GM18951 (cell line): ENCODE results near the gene PHF21A.

ENCODE experiments used
- POLR2A ChIP-seq: IDR thresholded peaks from 4 replicates; pipeline ENCODE4 v1.6.1; 2011; ENCODE audit warnings: mild to moderate bottlenecking; ENCODE audit not compliant: insufficient read length, insufficient read depth; ENCODE audit errors: extremely low read depth
- in situ Hi-C: fragments of 300-500 bp; cut with MboI; formaldehyde crosslinking; loops from one replicate; pipeline ENCODE4 v1.12.0; 2022; ENCODE audit warnings: low sequenced_read_pairs, mixed read lengths, inconsistent platforms; ENCODE audit not compliant: unreplicated experiment

Gene PHF21A

DNA sequence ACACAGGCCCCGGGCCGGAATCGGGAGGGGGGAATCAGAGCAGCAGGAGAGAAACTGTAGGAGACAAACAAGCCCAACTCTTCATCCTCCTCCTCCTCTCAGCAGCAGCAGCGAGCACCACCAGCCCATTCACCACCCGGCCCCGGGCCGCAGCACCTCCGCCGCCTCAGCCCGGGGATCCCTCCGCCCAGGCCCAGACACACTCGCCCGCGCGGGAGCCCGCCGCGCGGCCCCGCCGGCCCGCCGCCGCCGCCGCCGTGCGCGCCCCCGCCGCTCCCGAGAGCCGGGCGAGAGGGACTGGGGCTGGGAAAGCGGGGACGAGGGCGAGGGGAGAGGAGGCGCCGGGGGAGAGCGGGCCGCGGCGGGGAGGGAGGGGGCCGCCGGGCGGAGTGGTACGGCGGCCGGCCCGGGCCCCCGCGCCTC lies at the start of gene PHF21A:
Gene PHF21A (minus strand): TSS at position 154 of the 423 bp plus-strand sequence. CDS start 37,235 bp downstream, outside the sequence.
- in situ Hi-C loops: no loop called here

DNA sequence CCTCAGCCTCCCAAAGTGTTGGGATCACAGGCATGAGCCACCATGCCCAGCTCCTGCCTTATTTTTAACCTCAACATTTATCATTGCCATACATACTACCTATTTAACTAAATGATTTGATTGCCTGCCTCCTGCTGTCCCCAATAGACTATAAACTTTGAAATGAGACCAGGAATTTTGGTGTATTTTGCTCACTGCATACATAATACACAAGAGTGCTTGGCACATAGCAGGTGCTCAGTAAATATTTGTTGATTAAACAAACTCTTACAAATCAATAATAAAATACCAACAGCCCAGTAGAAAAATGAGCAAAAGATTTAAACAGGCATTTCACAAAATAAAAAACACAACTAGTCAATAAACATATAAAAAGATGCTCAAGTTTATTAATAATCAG lies 49.5 kb upstream of the PHF21A start:
- in situ Hi-C loops: no loop called here
- TF ChIP-seq POLR2A: no peak

More for the DNA sequence above, at the start of gene PHF21A:
- peak; percentile 76 for TF ChIP-seq POLR2A

DNA sequence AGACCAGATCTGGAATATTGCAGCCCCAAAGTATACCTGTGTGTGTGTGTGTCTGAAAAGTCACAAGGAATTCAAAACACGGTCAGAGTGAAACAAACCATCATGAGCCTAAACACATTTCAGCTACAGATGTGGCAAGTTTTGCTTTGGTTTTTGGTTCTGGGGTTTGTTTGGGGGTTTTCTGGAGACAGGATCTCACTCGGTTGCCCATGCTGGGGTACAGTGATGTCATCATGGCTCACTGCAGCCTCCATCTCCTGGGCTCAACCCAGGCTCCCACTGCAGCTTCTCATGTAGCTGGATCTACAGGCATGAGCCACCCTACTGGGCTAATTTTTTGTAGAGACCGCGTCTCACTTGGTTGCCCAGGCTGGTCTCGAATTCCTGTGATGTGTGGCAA lies 41.4 kb upstream of the PHF21A start:
- in situ Hi-C loops: no loop called here
- no peak for TF ChIP-seq POLR2A

DNA sequence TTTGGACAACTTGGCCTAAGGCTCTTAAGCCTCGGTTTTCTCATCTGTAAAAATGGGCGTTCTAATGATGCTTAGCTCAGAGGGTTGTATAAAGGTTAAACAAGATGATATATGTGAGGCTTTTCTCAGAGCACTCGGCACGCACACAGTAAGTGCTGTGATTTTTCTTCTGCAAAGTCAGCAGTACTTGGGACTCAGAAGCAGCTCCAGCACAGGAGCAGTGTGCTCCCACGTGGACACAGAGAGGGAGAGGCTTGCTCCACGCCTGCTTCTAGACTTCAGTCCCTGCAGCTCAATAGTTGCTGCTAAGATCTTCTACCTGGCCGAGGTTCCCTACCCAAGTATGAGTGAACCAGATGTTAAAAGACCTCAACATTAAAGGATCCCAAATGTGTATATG lies 39.9 kb upstream of the PHF21A start:
- no peak for TF ChIP-seq POLR2A
- in situ Hi-C loops: no loop called here

DNA sequence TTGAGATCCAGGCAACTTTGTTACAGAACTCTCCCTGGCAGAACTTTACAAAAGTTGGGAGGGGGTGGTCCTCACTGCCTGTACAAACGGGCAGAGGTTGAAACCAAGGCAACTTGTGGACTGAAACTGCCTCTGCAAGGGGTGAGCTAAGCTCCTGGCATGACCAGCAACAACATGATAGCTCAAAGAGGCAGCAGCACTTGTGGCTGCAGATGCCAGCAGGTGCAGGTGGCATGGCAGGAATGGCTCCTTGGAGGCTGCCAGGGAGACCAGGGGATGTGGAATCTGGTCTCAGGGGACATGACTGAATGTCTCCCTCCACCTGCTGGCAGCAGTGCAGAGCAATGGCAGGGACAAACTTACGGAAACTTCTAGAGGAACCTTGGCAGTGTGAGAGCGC lies 38.8 kb upstream of the PHF21A start:
- no peak for TF ChIP-seq POLR2A
- in situ Hi-C loops: no loop called here

DNA sequence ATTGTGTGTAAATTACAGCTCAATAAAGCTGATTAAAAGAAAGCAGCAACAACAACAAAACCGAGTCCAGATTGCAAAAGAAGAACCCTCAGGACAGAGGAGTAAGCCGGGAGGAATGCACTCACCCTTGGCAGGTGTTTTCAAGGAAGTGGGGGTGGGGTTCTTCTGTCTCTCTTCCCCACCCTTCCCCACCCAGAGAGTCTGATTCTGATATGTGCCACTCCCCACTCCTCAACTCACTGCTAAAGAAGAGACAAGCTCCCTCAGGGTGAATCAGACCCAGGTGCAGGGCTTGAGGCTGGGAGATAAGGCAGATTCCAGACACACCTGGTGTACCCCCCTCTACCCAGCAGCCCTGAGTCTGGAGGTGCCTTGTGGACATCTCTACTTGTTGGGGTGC lies 38.4 kb upstream of the PHF21A start:
- in situ Hi-C loops: no loop called here

DNA sequence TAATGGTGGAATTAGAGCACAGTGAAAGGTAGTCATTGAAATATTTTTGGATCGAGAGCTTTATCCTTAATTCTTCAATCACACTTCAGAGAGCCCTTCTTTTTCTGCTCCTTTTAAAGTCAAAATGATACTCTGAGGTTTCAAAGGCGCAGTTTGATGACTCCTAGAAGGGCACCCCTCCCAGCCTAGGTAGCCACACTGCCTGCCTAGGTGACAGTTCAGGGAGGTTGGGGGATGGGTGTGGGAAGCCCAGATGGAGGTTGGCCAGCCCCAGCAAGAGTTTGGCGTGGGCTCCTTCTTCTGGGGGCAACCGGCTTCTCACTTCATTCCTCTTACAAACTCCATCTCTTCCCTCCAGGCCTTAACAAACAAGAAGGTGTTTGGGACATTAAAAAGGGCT lies 28.6 kb upstream of the PHF21A start:
- in situ Hi-C loops: no loop called here
- no peak for TF ChIP-seq POLR2A

More for the DNA sequence above, 38.4 kb upstream of the PHF21A start:
- no peak for TF ChIP-seq POLR2A

DNA sequence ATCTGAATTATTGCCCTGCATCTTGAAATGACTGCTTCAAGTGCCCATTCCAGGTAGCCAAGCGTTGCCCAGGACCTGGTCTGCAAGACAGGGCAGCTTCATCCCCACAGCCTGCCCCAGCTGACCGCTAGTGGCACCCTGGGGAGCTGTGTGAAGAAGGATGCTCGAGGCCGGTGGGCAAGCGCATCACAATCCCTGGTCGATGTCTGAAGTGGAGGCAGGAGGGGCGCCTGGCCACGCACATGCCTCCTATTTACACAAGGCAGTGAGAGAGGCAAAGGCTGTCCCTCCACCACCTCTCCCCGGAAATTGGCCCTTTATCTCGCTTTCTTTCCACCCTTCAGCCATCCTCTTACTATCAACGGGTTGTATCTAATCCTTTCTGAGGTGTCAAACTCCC lies 28.1 kb upstream of the PHF21A start:
- in situ Hi-C loops: no loop called here
- TF ChIP-seq POLR2A: no peak

DNA sequence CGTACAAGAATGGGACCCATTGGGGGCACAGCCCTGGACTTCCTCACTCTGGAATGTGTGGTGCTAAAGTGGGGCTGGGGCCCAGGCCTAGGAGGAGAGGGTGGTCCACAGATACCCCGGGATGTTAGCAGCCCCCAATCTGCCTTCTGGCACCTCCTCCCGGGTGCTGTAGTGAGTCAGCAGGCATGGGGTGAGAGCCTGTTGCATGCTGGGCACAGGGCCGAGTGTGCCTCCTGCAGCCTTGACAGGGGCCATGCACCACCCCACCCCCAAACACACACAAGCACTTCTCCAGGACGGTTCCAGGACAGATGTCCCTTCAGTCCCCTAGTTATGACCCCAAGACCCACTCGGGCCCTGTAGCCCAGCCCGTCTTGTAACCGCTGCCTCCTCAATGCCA lies 23.5 kb upstream of the PHF21A start:
- TF ChIP-seq POLR2A: no peak
- in situ Hi-C loops: no loop called here

DNA sequence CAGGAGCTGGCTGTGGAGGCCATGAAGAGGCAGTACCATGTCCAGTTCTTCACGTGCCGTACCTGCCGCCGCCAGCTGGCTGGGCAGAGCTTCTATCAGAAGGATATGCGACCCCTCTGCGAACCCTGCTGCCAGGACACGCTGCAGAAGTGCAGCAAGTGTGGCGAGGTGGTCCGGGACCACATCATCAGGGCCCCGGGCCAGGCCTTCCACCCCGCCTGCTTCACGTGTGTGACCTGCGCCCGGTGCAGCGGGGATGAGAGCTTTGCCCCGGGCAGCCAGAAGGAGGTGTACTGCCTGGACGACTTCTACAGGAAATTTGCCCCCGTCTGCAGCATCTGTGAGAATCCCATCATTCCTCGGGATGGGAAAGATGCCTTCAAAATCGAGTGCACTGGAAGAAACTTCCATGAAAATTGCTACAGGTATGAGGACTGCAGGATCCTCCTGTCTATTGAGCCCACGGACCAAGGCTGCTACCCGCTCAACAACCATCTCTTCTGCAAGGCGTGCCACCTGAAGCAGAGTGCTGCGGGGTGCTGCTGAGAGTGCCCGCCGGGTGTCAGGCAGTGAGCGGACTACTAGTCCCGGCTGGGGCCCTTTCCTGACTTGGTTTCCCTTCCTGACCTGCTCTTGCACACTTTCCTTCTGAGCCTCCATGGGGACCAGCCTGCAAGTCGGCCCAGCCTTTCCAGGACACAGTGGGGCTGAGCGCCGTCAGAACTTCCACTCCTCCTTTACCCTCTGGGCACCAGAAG lies 22.0 kb upstream of the PHF21A start:
- in situ Hi-C loops: no loop called here
- TF ChIP-seq POLR2A: no peak

DNA sequence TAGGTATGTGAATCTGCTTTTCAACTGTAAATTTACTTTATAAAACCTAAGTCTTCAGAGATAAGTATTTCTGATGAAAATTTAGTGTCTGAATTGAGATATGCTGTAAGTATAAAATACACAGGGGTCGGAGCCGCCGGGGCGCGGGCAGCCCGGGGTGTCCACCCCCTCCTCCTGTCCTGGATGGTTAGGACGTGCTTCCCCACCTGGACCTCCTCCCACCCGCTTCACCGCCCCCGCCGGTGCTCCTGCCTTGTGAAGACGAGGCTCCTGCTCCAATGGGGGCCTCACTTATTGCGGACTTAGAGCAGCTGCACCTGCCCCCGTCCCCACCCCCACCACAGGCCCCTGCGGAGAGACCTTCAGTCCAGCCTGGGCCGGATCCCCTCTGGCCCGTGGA lies 21.3 kb upstream of the PHF21A start:
- in situ Hi-C loops: no loop called here

DNA sequence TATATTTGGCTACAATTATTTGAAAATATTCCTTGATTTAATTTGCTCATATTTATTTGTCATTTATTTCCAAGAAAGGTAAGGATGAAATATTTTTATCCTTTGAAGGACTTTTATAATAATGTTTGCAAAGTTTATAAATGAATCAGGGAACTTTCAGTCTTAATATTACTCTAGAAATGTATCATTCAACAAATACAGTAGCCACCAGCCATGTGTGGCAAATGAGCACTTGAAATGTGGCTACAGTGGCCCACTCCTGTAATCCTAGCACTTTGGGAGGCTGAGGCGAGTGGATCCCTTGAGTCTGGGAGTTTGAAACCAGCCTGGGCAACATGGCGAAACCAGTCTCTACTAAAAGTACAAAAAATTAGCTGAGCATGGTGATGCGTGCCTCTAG lies 20.3 kb upstream of the PHF21A start:
- no peak for TF ChIP-seq POLR2A
- in situ Hi-C loops: no loop called here

More for the DNA sequence above, 21.3 kb upstream of the PHF21A start:
- no peak for TF ChIP-seq POLR2A

DNA sequence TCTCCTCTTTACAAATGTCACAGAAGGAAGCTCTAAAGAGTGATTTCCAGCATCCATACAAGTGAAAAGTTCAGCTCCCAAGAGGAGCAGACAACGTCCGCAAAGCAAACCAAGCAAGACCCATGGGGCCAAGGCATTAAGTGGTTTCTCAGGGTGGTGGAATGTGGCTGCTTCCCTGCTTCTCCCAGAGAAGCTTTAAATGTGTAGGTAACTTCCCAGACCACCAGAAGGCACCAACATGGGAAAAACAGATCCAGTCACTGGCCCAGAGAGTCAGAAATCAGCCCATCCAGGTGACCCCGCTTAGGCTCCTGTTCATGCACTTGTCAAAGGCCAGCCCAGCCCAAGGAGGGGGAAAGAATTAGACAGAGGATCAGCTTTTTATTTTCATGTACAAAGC lies 13.3 kb upstream of the PHF21A start:
- in situ Hi-C loops: no loop called here
- TF ChIP-seq POLR2A: no peak

DNA sequence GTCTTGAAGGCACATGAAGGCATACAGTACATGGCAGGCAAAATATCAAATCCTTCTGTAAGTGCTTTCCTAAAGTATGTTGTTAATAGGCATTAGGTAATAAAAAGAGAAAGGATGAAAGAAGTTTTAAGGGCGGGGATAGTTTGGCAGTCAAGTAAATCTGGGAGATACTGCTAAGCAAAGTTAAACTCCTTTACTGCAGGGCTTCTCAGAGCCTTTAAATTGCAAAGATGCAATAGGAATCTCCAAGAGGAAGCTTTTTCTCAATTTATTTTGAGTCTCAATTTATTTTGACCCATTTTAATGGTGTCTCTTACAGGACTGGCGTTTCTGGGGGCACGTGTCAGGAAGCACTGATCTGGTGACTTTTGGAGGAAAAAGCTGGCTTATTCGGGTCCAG lies 12.8 kb upstream of the PHF21A start:
- in situ Hi-C loops: no loop called here
- no peak for TF ChIP-seq POLR2A
